ENCODE results near the gene ADAM15. TPM values are rescaled to one million over a fixed set of nuclear protein-coding genes. Genes with fewer than 3 reads are reported as not detected.

The ADAM15 gene
- total RNA-seq, 1 experiment from 2014 or later: 30.6 TPM

GRCh38 chr1:155035936-155036335, 15.2 kb upstream of the ADAM15 start:
- Histone ChIP-seq H2AK5ac (ENCODE audit: insufficient read length, low read length) (no peak overlapping the region), H3K79me1 (ENCODE audit: insufficient read depth, low read depth, low read length, poor library complexity, severe bottlenecking) (no peaks in the 10 kb centered on the region), H3K4me2 (ENCODE audit: insufficient read depth, insufficient read length, low read length) (no peak overlapping the region), H2BK5ac (ENCODE audit: insufficient read length, low read length) (no peak overlapping the region), H2BK120ac (ENCODE audit: low read depth, low read length, poor library complexity, severe bottlenecking) (no peak overlapping the region), H2BK15ac (ENCODE audit: low read depth, low read length) (no peak overlapping the region), H3K27me3 (ENCODE audit: insufficient read depth, low read length) (no peaks in the 10 kb centered on the region), H3K27ac (ENCODE audit: insufficient read length, low read depth, low read length) (no peak overlapping the region), H3K4ac (ENCODE audit: low read depth, low read length) (no peak overlapping the region), H4K5ac (ENCODE audit: insufficient read length, low read depth, low read length) (no peak overlapping the region), H3K4me1 (ENCODE audit: insufficient read depth, low read length) (no peaks in the 10 kb centered on the region), H3K56ac (ENCODE audit: insufficient read length, low read depth, low read length) (no peak overlapping the region), H3K18ac (ENCODE audit: insufficient read length, low read depth, low read length) (no peak overlapping the region), H3K23ac (ENCODE audit: insufficient read length, low read depth, low read length) (no peak overlapping the region), H3K23me2 (ENCODE audit: insufficient read length, low read depth, low read length, poor library complexity, severe bottlenecking) (no peaks in the 10 kb centered on the region), H4K91ac (ENCODE audit: insufficient read length, low read depth, low read length) (no peak overlapping the region), H2BK20ac (ENCODE audit: low read depth, low read length, poor library complexity, severe bottlenecking) (no peak overlapping the region), H3K9me3 (ENCODE audit: control insufficient read depth, low read depth, low read length) (no peaks in the 10 kb centered on the region), H2BK12ac (ENCODE audit: insufficient read length, low read depth, low read length) (no peak overlapping the region), H3T11ph (ENCODE audit: low read length) (no peak overlapping the region), H3K14ac (ENCODE audit: insufficient read depth, low read length) (no peak overlapping the region), H3K9ac (ENCODE audit: extremely low read depth, insufficient read length, low read length) (no peak overlapping the region), H4K8ac (replicated peaks; ENCODE audit: insufficient read length, low read depth, low read length) (no peak overlapping the region), H3K79me2 (ENCODE audit: insufficient read depth, low read length) (no peaks in the 10 kb centered on the region), H4K20me1 (ENCODE audit: control insufficient read depth, insufficient read depth, insufficient read length) (no peaks in the 10 kb centered on the region), H2AFZ (ENCODE audit: low read length) (no peak overlapping the region)
- no CpG with 5 or more reads among the region's 2 CpGs for WGBS (ENCODE audit: extremely low coverage, insufficient read length, low lambda C conversion rate)
- Mint-ChIP-seq H3K36me3 (ENCODE audit: insufficient read depth in 1 of 3, low read depth in 3 of 3) (no peaks in the 10 kb centered on the region), H3K4me1 (peaks cover 3 to 6% of the 10 kb centered on the region in 2 experiments; a peak in 2 of 4 replicates), H3K27me3 (ENCODE audit: low read depth) (peaks cover 44% of the 10 kb centered on the region), H3K27ac (no peak overlapping the region), H3K4me3 (no peak overlapping the region; a peak in 1 of 5 replicates), H3K9me3 (no peaks in the 10 kb centered on the region)
- TF ChIP-seq, protein P1, sequence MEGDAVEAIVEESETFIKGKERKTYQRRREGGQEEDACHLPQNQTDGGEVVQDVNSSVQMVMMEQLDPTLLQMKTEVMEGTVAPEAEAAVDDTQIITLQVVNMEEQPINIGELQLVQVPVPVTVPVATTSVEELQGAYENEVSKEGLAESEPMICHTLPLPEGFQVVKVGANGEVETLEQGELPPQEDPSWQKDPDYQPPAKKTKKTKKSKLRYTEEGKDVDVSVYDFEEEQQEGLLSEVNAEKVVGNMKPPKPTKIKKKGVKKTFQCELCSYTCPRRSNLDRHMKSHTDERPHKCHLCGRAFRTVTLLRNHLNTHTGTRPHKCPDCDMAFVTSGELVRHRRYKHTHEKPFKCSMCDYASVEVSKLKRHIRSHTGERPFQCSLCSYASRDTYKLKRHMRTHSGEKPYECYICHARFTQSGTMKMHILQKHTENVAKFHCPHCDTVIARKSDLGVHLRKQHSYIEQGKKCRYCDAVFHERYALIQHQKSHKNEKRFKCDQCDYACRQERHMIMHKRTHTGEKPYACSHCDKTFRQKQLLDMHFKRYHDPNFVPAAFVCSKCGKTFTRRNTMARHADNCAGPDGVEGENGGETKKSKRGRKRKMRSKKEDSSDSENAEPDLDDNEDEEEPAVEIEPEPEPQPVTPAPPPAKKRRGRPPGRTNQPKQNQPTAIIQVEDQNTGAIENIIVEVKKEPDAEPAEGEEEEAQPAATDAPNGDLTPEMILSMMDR (conservative IDR thresholded peaks at IDR 0.05): no peak
- DNase-seq: no peak
